LNCaP clone FGC (cell line): ENCODE results near the gene HPCAL1.

Experiments
- DNase-seq: peaks from one replicate; pipeline ENCODE4 v3.0.0-alpha.2; 2011; ENCODE audit warnings: low read depth
- H3K4me3 ChIP-seq: 2 replicates; pipeline ENCODE4 v1.5.1; 2011; ENCODE audit warnings: mild to moderate bottlenecking, low read depth, low read length, control low read depth
- TF ChIP-seq, protein P1 (sequence below): IDR thresholded peaks from 2 replicates; pipeline ENCODE4 v1.5.1; 2012; ENCODE audit warnings: mild to moderate bottlenecking; ENCODE audit not compliant: control insufficient read depth, insufficient read depth; ENCODE audit errors: extremely low read depth

HPCAL1 gene

DNA sequence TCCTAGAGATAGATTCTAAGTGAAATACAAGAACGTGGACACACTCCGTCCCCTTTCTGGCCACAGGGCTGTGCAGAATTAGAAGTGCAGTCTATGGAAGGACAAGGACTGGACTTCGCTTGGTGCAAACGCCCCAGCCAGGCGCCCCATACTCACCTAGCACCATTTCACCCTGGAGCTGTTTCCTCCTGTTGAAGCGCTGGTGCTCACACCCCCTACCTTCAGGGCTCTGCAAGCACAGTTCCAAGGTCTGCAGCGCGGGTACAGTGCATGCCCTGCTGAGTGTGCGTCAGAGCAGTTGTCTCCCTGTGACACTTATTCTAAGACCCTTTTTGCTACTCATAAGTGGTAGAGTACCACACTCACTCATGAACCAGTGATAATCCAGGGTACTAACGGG is 3.0 kb downstream of the HPCAL1 start:
- DNase-seq, result no peak
- TF ChIP-seq, protein P1, sequence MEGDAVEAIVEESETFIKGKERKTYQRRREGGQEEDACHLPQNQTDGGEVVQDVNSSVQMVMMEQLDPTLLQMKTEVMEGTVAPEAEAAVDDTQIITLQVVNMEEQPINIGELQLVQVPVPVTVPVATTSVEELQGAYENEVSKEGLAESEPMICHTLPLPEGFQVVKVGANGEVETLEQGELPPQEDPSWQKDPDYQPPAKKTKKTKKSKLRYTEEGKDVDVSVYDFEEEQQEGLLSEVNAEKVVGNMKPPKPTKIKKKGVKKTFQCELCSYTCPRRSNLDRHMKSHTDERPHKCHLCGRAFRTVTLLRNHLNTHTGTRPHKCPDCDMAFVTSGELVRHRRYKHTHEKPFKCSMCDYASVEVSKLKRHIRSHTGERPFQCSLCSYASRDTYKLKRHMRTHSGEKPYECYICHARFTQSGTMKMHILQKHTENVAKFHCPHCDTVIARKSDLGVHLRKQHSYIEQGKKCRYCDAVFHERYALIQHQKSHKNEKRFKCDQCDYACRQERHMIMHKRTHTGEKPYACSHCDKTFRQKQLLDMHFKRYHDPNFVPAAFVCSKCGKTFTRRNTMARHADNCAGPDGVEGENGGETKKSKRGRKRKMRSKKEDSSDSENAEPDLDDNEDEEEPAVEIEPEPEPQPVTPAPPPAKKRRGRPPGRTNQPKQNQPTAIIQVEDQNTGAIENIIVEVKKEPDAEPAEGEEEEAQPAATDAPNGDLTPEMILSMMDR, result no peak
- H3K4me3 ChIP-seq, result no peak overlapping the region

DNA sequence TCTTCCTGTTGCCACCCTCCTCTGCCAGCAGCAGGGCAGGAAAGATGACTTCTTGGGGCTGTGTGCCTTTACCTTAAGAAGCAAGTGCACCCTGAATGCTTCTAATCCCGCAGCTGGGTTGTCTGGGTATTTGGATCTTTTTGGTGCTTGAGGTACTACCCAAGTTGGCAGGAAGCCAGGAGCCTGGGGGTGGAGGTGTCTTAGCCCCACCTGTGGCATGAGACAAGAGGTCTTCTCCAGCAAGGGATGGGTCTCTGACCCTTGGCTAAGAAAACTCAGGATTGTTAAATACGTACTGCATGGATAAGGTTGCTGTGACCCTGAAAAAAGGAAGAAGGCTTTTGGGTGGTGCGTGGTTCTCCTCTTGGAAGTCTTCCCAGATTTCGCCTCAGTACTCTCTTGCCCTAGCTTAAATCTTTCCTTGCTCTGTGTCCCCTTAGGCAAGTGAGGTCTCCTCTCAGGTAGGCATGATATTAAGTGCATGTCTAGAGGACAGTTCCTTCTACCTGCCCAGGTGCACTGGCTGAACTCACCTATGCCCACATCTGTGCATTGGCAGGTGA is 4.3 kb downstream of the HPCAL1 start:
- no peak overlapping the region for H3K4me3 ChIP-seq
- TF ChIP-seq, protein P1, result no peak
- DNase-seq, result no peak

- H3K4me3 ChIP-seq, result no peak overlapping the region
- no peak for DNase-seq
- TF ChIP-seq, protein P1, result no peak
Observed at GRCh38 chr2:10307561-10308156, 5.0 kb downstream of the HPCAL1 start.

DNA sequence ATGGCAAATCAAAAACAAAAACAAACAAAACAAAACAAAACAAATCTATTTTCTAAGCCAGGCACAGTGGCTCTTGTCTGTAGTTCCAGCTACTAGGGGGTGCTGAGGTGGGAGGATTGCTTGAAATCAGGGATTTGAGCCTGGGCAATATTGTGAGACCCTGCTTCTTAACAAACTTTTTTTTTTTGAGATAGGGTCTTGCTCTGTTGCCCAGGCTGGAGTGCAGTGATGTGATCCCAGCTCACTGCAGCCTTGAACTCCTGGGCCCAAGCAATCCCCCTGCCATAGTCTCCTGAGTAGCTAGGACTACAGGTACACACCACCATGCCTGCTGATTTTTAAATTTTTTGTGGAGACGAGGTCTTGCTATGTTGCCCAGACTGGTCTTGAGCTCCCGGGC is 6.2 kb downstream of the HPCAL1 start:
- TF ChIP-seq, protein P1, result no peak
- DNase-seq, result no peak
- no peak overlapping the region for H3K4me3 ChIP-seq

GRCh38 chr2:10309286-10309685 is 6.6 kb downstream of the HPCAL1 start:
- DNase-seq, result no peak
- TF ChIP-seq, protein P1, result no peak
- no peak overlapping the region for H3K4me3 ChIP-seq

DNA sequence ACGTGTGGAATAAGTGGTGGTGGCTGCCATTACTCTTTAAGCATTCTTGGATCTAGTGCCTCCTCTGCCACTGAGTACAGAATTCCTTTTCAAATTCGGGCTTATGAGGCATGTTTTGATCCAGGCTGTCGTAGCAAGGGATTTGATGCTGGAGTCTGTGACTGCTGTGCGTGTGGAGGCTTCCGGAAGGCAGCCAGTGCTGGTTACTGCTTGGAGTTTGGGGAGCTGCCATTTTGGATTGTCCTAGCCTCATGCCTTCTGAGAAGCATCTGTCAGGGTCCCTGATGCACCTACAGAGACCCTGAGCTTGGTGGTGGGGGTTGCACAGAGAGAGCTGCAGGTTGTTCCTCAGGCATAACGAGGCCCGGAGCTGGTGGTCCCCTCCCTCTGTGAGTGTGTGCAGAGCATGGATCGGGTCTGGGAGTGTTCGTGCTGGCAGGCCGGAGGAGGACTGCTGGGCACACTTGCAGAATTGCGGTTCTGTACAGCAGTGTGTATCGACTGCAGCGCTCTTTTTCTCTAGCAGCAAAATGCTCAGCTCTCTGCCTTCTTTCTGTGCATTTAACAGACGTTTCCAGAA is 7.7 kb downstream of the HPCAL1 start:
- DNase-seq, result no peak
- H3K4me3 ChIP-seq, result no peak overlapping the region
- TF ChIP-seq, protein P1, result no peak
